ENCODE data around the gene APOO.

DNA sequence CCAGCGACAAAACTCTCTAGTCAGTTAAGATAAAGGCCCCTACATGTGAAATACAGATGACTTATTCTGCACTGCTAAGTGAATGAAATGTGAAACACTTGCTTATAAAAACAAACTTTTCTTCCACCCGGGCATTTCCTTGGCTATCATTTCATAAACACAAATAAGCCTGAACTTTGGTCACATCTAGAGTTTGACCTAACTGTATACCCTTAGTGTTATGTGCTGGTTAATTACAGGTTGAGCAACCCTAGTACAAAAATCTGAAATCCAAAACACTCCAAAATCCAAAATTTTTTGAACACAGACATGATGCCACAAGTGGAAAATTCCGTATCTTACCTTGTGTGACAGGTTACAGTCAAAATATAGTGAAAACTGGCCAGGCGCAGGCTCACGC, 78.9 kb downstream of the APOO start:
- TF ChIP-seq EZH2 (IDR thresholded peaks at IDR 0.05) (no peak), POLR2AphosphoS5 (IDR thresholded peaks at IDR 0.05; ENCODE audit: borderline replicate concordance, low read depth, low read length) (no peak), FOXP2 (optimal IDR thresholded peaks at IDR 0.05; ENCODE audit: control extremely low read depth, extremely low read length, insufficient read depth) (no peak)
